Activated T-cell treated with anti-CD3 and anti-CD28 coated beads, Interleukin-2, amount 50 U/mL, for 4 hours (primary cell): ENCODE measurements around the gene MYMK. TPM values are rescaled to one million over a fixed set of nuclear protein-coding genes. Genes with fewer than 3 reads are reported as not detected.

Experiments used
- ATAC-seq, 2 donors: fragments of 200-7000 bp; cut with Tn5 transposase; one replicate each; pipeline ENCODE4 v1.10.0; 2021
- DNase-seq: peaks from one replicate; pipeline ENCODE4 v3.0.0-alpha.2; 2020
- H3K27me3 Mint-ChIP-seq: one replicate; pipeline ENCODE4 v1.8.0; 2021; ENCODE audit warnings: low read depth, mixed read lengths
- H3K36me3 Mint-ChIP-seq: one replicate; pipeline ENCODE4 v1.8.0; 2022; ENCODE audit warnings: mixed read lengths; ENCODE audit not compliant: insufficient read depth
- H3K4me1 Mint-ChIP-seq: one replicate; pipeline ENCODE4 v1.8.0; 2021; ENCODE audit warnings: low read depth, mixed read lengths
- H3K4me3 Mint-ChIP-seq: one replicate; pipeline ENCODE4 v1.8.0; 2021; ENCODE audit warnings: mild to moderate bottlenecking, moderate library complexity, mixed read lengths
- H3K9me3 Mint-ChIP-seq: one replicate; pipeline ENCODE4 v1.8.0; 2021; ENCODE audit warnings: mixed read lengths
- total RNA-seq, 3 donors: library from RNA; stranded (reverse); gene quantifications; one replicate each; pipeline ENCODE4 v1.2.1, GENCODE V29; 2021

Gene MYMK
- total RNA-seq, 3 donors from 2014 or later: not detected

GRCh38 chr9:133533857-133534256 is 9.1 kb upstream of the MYMK start:
- ATAC-seq (no peak), DNase-seq (no peak)
- H3K9me3 Mint-ChIP-seq: no peaks in the 10 kb centered on the region
- H3K4me3 Mint-ChIP-seq: no peak overlapping the region
- H3K4me1 Mint-ChIP-seq: peaks cover 10% of the 10 kb centered on the region
- H3K36me3 Mint-ChIP-seq: no peaks in the 10 kb centered on the region
- peaks cover 16% of the 10 kb centered on the region for H3K27me3 Mint-ChIP-seq

- Mint-ChIP-seq H3K9me3 (no peaks in the 10 kb centered on the region), H3K4me3 (no peak overlapping the region), H3K27me3 (peaks cover 19% of the 10 kb centered on the region), H3K4me1 (peaks cover 10% of the 10 kb centered on the region), H3K36me3 (no peaks in the 10 kb centered on the region)
- peak; percentile 65 for DNase-seq
- ATAC-seq: peak; percentile 55 to 74
Observed at GRCh38 chr9:133532937-133533668, 8.3 kb upstream of the MYMK start.

- H3K27me3 Mint-ChIP-seq: peaks cover 21% of the 10 kb centered on the region
- peaks cover 14% of the 10 kb centered on the region for H3K4me1 Mint-ChIP-seq
- DNase-seq (no peak), ATAC-seq (no peak)
- H3K36me3 Mint-ChIP-seq: no peaks in the 10 kb centered on the region
- no peaks in the 10 kb centered on the region for H3K9me3 Mint-ChIP-seq
- H3K4me3 Mint-ChIP-seq: no peak overlapping the region
Observed at GRCh38 chr9:133531293-133531692, 6.5 kb upstream of the MYMK start.

GRCh38 chr9:133529874-133530273 is 5.1 kb upstream of the MYMK start:
- Mint-ChIP-seq H3K4me1 (peaks cover 14% of the 10 kb centered on the region), H3K9me3 (no peaks in the 10 kb centered on the region), H3K36me3 (no peaks in the 10 kb centered on the region), H3K27me3 (peaks cover 21% of the 10 kb centered on the region), H3K4me3 (no peak overlapping the region)
- no peak for ATAC-seq
- DNase-seq: no peak

GRCh38 chr9:133529457-133529856 is 4.7 kb upstream of the MYMK start:
- Mint-ChIP-seq H3K27me3 (peaks cover 21% of the 10 kb centered on the region), H3K4me1 (peaks cover 14% of the 10 kb centered on the region), H3K4me3 (no peak overlapping the region), H3K9me3 (no peaks in the 10 kb centered on the region), H3K36me3 (no peaks in the 10 kb centered on the region)
- DNase-seq (no peak), ATAC-seq (no peak)

DNA sequence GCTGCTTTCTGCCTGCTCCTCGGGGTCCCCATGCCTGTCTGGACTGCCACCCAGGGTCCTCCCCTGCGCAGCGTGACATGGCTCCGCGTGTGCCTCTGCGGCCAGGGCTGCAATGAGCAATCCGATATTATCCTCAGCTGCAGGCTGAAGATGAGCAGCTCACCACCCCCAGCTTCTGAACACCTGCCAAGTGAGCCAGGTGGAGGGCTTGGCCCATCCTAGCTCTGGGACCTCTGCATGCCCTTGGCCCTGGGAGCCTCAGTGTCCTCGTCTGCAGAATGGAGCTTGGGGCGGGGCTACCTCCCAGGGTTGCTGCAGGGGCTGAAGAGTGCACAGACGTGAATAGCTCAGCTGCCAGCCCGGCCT is 4.1 kb upstream of the MYMK start:
- H3K27me3 Mint-ChIP-seq: peaks cover 18% of the 10 kb centered on the region
- ATAC-seq: no peak
- H3K9me3 Mint-ChIP-seq: no peaks in the 10 kb centered on the region
- no peak overlapping the region for H3K4me3 Mint-ChIP-seq
- DNase-seq: no peak
- no peaks in the 10 kb centered on the region for H3K36me3 Mint-ChIP-seq
- peaks cover 13% of the 10 kb centered on the region for H3K4me1 Mint-ChIP-seq

DNA sequence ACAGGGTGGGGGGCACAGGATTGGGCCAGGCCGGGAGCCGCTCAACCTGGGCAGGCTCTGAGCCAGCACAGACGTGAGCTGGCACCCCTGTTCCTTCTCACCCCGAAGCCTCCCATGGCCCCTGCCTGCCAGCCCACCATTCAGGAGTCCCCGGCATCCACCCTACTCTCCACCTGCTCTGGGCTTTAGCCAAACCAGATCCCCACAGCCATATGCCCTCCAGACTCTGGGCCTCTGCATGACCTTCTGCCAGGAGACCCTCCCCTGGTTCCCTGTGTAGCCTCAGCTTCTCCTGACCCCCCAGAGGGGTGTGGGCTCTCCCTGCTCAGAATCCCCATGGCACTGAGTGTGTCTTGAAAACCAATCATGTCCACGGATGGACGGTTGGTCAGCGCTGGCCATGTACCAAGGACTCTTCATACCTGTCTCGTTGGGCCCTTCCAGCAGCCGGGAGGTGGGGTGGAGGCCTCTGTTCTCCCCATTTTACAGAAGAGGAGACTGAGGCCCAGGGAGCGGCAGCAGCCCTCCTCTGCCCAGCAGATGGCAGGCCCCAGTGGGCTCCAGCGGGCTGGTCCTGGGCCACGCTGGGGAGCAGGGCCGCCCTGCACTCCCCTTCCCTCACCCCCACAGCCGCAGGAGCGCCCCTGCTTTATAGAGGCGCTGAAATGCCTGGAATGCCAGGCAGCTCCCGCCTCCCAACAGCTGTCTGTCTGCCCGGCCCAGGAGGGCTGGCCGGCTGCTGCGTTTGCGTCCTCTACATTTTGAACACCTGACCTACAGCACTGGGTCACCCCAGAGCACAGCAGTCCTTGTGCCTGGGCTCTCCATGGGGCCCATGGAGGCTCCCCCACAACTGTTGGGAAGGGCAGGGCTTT is 3.5 kb upstream of the MYMK start:
- no peak overlapping the region for H3K4me3 Mint-ChIP-seq
- H3K27me3 Mint-ChIP-seq: peaks cover 14% of the 10 kb centered on the region
- H3K9me3 Mint-ChIP-seq: no peaks in the 10 kb centered on the region
- H3K4me1 Mint-ChIP-seq: peaks cover 9% of the 10 kb centered on the region
- ATAC-seq (no peak), DNase-seq (no peak)
- no peaks in the 10 kb centered on the region for H3K36me3 Mint-ChIP-seq

- Mint-ChIP-seq H3K4me3 (no peak overlapping the region), H3K27me3 (peaks cover 7% of the 10 kb centered on the region), H3K4me1 (peaks cover 5% of the 10 kb centered on the region), H3K36me3 (no peaks in the 10 kb centered on the region), H3K9me3 (no peaks in the 10 kb centered on the region)
- DNase-seq (no peak), ATAC-seq (no peak)
Observed at GRCh38 chr9:133527444-133527920, 2.7 kb upstream of the MYMK start.

DNA sequence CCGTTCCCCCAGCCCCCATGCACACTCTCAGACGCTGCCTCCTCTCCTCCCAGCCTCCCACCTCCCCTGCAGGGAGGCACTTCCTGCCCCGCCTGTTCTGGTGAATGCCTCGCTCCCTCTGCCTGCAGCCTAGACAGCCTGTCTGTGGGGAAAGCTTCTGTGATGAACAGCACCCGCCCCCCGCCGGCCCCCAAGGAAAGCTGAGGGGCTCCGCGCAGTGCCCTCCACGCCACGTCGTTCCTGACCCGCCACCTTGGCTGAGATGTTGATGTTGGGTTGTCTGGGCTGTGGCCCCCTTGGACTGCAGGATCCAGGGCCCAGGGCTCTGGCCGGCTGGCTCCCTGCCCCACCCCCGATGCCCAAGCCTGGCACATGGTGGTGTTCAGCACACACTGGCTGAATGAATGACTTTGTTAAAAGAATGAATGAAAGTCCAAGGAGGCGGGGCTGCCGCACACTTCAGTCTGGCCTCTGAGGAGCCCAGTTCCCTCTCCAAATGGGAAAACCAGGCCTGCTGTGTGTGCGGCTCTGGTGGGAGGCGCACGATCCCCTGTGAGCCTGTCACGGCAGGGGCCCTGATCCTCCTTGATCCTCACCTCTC is 2.1 kb upstream of the MYMK start:
- Mint-ChIP-seq H3K4me3 (no peak overlapping the region), H3K36me3 (no peaks in the 10 kb centered on the region), H3K27me3 (peaks cover 6% of the 10 kb centered on the region), H3K9me3 (no peaks in the 10 kb centered on the region), H3K4me1 (peaks cover 5% of the 10 kb centered on the region)
- ATAC-seq (peak in 1 of 2 donors; percentile 44), DNase-seq (no peak)

DNA sequence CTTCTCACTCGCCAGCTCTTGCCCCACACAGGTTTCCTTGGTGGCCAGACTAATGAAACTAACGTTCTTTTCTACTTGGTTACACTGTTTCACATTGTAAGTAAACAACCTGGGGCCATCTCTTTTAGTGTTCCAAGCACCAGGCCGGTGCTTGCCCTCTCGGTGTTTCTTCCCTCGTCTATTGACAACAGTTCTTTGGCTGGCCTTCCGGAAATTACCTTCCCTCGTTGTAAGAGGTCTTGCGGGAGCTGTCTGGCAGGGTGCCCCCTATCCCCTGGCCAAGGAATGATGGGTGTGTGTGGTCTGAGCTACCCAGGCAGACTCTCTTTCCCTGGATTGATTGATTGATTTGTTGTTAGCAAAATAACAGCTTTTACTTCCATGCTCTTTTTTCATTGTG is 918 bp upstream of the MYMK start:
- no peak for ATAC-seq
- Mint-ChIP-seq H3K27me3 (peaks cover 6% of the 10 kb centered on the region), H3K36me3 (no peaks in the 10 kb centered on the region), H3K4me1 (peaks cover 5% of the 10 kb centered on the region), H3K4me3 (no peak overlapping the region), H3K9me3 (no peaks in the 10 kb centered on the region)
- DNase-seq: no peak

DNA sequence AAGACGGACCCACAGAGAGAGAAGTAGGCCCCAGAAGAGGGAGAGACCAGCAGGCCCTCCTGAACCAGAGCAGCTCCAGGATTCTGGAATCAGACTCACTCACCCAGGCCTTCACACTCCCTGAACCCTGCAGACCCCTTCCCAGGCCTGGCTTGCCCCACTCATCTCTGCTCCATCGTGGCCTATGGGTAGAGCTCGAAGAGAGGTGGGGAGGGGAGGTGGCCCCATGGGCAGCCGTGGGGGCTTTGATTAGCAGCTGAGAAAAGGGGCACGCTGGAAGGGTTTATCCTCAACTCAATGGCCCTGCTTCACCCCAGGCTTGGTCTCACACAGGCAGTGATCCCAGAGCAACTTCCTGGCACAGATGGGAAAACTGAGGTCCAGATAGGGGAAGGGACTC is 613 bp downstream of the MYMK start:
- H3K36me3 Mint-ChIP-seq: no peaks in the 10 kb centered on the region

GRCh38 chr9:133523106-133523505 is 1.7 kb downstream of the MYMK start:
- Mint-ChIP-seq H3K36me3 (no peaks in the 10 kb centered on the region), H3K27me3 (peaks cover 4% of the 10 kb centered on the region), H3K9me3 (no peaks in the 10 kb centered on the region), H3K4me3 (no peak overlapping the region), H3K4me1 (peaks cover 5% of the 10 kb centered on the region)
- ATAC-seq: no peak
- no peak for DNase-seq

More for the DNA sequence above, 613 bp downstream of the MYMK start:
- peaks cover 5% of the 10 kb centered on the region for H3K4me1 Mint-ChIP-seq
- H3K9me3 Mint-ChIP-seq: no peaks in the 10 kb centered on the region
- DNase-seq (no peak), ATAC-seq (no peak)
- H3K4me3 Mint-ChIP-seq: no peak overlapping the region
- peaks cover 6% of the 10 kb centered on the region for H3K27me3 Mint-ChIP-seq

GRCh38 chr9:133522073-133522910 is 2.5 kb downstream of the MYMK start:
- H3K9me3 Mint-ChIP-seq: no peaks in the 10 kb centered on the region
- DNase-seq (no peak), ATAC-seq (no peak)
- peaks cover 5% of the 10 kb centered on the region for H3K4me1 Mint-ChIP-seq
- no peaks in the 10 kb centered on the region for H3K36me3 Mint-ChIP-seq
- H3K4me3 Mint-ChIP-seq: no peak overlapping the region
- H3K27me3 Mint-ChIP-seq: peaks cover 2% of the 10 kb centered on the region
